ENCODE results near the gene PALB2. TPM values are rescaled to one million over a fixed set of nuclear protein-coding genes. Genes with fewer than 3 reads are reported as not detected.

The PALB2 gene
- total and polyA plus RNA-seq, 9 of the 15 experiments (the other 6 are each of a cell fraction or from before 2014, with no cell fraction given), result 7.0 to 25.8 (median 15.2) TPM

DNA sequence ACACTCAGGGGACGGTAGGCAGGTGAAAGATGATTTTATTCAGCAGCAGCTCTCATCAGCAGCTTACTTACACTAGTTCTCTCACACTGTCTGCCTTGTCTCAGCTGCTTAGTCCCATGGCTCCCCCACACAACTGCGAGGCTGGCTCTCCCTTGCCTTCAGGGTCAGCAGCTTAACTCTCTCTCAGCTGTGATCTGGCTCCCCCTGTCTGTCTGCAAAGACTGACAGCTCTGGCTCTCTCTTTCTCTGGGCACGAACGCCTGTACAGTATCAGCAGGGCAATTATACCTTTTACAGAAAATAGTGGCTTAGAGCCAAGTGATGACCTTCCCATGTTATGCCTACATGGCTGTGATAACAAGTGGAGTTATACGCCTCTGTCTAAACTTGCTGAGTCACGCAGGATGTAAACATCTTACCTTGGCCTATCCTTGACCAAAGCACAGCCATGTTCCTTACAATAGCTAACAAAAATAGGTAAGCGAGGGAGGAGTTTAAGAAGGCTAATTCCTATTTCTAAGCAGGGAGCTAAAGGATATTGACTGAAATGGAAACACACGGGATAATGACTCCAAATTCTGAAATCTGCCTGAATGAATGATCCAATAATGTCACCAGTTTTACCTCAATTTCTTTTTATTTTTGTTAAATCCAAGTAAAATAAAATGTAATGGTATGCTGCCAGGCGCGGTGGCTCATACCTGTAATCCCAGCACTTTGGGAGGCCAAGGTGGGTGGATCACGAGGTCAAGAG lies 43.9 kb downstream of the PALB2 start (continued):
- TF ChIP-seq, protein P1, sequence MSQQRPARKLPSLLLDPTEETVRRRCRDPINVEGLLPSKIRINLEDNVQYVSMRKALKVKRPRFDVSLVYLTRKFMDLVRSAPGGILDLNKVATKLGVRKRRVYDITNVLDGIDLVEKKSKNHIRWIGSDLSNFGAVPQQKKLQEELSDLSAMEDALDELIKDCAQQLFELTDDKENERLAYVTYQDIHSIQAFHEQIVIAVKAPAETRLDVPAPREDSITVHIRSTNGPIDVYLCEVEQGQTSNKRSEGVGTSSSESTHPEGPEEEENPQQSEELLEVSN (IDR thresholded peaks at IDR 0.05; ENCODE audit: borderline replicate concordance in 1 of 2, extremely low read depth in 1 of 2, insufficient read depth in 1 of 2, insufficient read length in 1 of 2, low read depth in 1 of 2, low read length in 1 of 2, poor library complexity in 1 of 2, severe bottlenecking in 1 of 2), result peak in 1 of 2 experiments; percentile 30
- TF ChIP-seq ZNF644 (tag; IDR thresholded peaks at IDR 0.05; ENCODE audit: low read depth) (peak; percentile 100), ZNF232 (CRISPR knock-in tag; IDR thresholded peaks at IDR 0.05) (no peak), NFXL1 (CRISPR knock-in tag; IDR thresholded peaks at IDR 0.05) (peak; percentile 99), ZEB2 (IDR thresholded peaks at IDR 0.05) (peak; percentile 77), TGIF2 (CRISPR knock-in tag; IDR thresholded peaks at IDR 0.05) (no peak), ZNF3 (CRISPR knock-in tag; IDR thresholded peaks at IDR 0.05) (no peak), ZFX (CRISPR knock-in tag; IDR thresholded peaks at IDR 0.05) (no peak), MED1 (CRISPR knock-in tag; IDR thresholded peaks at IDR 0.05; ENCODE audit: borderline replicate concordance) (no peak), KLF10 (CRISPR knock-in tag; IDR thresholded peaks at IDR 0.05) (peak; percentile 80; the same call in 1 of the 2 replicates), OTX1 (CRISPR knock-in tag; IDR thresholded peaks at IDR 0.05) (peak; percentile 99), TOE1 (IDR thresholded peaks at IDR 0.05; ENCODE audit: borderline replicate concordance) (peak; percentile 51; the same call in 1 of the 2 replicates), TOE1 (CRISPR knock-in tag; IDR thresholded peaks at IDR 0.05; ENCODE audit: borderline replicate concordance, low read depth) (no peak), ZNF24 (IDR thresholded peaks at IDR 0.05) (peak; percentile 81)
- TF ChIP-seq, protein P2, sequence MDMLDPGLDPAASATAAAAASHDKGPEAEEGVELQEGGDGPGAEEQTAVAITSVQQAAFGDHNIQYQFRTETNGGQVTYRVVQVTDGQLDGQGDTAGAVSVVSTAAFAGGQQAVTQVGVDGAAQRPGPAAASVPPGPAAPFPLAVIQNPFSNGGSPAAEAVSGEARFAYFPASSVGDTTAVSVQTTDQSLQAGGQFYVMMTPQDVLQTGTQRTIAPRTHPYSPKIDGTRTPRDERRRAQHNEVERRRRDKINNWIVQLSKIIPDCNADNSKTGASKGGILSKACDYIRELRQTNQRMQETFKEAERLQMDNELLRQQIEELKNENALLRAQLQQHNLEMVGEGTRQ (CRISPR knock-in tag; IDR thresholded peaks at IDR 0.05), result no peak
- TF ChIP-seq, protein P3, sequence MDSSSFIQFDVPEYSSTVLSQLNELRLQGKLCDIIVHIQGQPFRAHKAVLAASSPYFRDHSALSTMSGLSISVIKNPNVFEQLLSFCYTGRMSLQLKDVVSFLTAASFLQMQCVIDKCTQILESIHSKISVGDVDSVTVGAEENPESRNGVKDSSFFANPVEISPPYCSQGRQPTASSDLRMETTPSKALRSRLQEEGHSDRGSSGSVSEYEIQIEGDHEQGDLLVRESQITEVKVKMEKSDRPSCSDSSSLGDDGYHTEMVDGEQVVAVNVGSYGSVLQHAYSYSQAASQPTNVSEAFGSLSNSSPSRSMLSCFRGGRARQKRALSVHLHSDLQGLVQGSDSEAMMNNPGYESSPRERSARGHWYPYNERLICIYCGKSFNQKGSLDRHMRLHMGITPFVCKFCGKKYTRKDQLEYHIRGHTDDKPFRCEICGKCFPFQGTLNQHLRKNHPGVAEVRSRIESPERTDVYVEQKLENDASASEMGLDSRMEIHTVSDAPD (CRISPR knock-in tag; IDR thresholded peaks at IDR 0.05), result peak; percentile 98
- TF ChIP-seq, protein P4, sequence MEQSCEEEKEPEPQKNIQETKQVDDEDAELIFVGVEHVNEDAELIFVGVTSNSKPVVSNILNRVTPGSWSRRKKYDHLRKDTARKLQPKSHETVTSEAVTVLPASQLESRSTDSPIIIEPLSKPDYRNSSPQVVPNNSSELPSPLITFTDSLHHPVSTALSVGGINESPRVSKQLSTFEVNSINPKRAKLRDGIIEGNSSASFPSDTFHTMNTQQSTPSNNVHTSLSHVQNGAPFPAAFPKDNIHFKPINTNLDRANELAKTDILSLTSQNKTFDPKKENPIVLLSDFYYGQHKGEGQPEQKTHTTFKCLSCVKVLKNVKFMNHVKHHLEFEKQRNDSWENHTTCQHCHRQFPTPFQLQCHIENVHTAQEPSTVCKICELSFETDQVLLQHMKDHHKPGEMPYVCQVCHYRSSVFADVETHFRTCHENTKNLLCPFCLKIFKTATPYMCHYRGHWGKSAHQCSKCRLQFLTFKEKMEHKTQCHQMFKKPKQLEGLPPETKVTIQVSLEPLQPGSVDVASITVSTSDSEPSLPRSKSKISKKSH (CRISPR knock-in tag; IDR thresholded peaks at IDR 0.05), result 0 out of 2 replicates have a peak, but pooled peaks have one; percentile 65
- TF ChIP-seq, protein P5, sequence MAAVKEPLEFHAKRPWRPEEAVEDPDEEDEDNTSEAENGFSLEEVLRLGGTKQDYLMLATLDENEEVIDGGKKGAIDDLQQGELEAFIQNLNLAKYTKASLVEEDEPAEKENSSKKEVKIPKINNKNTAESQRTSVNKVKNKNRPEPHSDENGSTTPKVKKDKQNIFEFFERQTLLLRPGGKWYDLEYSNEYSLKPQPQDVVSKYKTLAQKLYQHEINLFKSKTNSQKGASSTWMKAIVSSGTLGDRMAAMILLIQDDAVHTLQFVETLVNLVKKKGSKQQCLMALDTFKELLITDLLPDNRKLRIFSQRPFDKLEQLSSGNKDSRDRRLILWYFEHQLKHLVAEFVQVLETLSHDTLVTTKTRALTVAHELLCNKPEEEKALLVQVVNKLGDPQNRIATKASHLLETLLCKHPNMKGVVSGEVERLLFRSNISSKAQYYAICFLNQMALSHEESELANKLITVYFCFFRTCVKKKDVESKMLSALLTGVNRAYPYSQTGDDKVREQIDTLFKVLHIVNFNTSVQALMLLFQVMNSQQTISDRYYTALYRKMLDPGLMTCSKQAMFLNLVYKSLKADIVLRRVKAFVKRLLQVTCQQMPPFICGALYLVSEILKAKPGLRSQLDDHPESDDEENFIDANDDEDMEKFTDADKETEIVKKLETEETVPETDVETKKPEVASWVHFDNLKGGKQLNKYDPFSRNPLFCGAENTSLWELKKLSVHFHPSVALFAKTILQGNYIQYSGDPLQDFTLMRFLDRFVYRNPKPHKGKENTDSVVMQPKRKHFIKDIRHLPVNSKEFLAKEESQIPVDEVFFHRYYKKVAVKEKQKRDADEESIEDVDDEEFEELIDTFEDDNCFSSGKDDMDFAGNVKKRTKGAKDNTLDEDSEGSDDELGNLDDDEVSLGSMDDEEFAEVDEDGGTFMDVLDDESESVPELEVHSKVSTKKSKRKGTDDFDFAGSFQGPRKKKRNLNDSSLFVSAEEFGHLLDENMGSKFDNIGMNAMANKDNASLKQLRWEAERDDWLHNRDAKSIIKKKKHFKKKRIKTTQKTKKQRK (IDR thresholded peaks at IDR 0.05; ENCODE audit: borderline replicate concordance, low read depth, low read length), result no peak

Measured in K562 (cell line).